ENCODE data around the gene DNAH10. TPM values are rescaled to one million over a fixed set of nuclear protein-coding genes. Genes with fewer than 3 reads are reported as not detected.

DNAH10 gene
- total RNA-seq, 1 donor from 2014 or later: 0.51 TPM

- DNase-seq (no peak), ATAC-seq (ENCODE audit: low read depth) (no peak)
- H3K4me3 Mint-ChIP-seq: no peak overlapping the region
- peaks cover 18% of the 10 kb centered on the region for H3K27me3 Mint-ChIP-seq
- TF ChIP-seq, protein P1, sequence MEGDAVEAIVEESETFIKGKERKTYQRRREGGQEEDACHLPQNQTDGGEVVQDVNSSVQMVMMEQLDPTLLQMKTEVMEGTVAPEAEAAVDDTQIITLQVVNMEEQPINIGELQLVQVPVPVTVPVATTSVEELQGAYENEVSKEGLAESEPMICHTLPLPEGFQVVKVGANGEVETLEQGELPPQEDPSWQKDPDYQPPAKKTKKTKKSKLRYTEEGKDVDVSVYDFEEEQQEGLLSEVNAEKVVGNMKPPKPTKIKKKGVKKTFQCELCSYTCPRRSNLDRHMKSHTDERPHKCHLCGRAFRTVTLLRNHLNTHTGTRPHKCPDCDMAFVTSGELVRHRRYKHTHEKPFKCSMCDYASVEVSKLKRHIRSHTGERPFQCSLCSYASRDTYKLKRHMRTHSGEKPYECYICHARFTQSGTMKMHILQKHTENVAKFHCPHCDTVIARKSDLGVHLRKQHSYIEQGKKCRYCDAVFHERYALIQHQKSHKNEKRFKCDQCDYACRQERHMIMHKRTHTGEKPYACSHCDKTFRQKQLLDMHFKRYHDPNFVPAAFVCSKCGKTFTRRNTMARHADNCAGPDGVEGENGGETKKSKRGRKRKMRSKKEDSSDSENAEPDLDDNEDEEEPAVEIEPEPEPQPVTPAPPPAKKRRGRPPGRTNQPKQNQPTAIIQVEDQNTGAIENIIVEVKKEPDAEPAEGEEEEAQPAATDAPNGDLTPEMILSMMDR (IDR thresholded peaks at IDR 0.05): no peak
- no peak overlapping the region for H3K27ac Mint-ChIP-seq
- CTCF ChIA-PET: no interaction called here
- no peaks in the 10 kb centered on the region for H3K36me3 Mint-ChIP-seq (ENCODE audit: low read depth)
- POLR2A ChIA-PET: no interaction called here
- H3K9me3 Mint-ChIP-seq: no peaks in the 10 kb centered on the region
- H3K4me1 Mint-ChIP-seq: no peaks in the 10 kb centered on the region
- intact Hi-C loops (cut with micrococcal nuclease): no loop called here
These were observed 46.1 kb downstream of the DNAH10 start for GRCh38 chr12:123808167-123808566.

DNA sequence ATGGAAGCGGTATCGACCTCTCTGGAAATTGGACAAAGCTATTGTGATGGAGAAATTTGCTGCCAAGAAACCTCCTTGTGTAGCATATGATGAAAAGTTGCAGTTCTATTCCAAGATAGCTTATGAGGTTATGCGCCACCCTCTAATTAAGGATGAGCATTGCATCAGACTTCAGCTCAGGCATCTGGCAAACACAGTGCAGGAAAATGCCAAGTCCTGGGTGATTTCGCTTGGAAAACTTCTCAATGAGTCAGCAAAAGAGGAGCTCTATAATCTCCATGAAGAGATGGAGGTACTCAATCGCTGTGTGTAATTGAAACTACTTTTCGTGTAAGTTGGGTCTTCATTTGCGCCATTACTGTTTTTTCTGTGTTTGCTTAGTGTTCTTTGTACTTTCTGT is 51.2 kb downstream of the DNAH10 start:
- peaks cover 12% of the 10 kb centered on the region for H3K9me3 Mint-ChIP-seq
- no peaks in the 10 kb centered on the region for H3K4me1 Mint-ChIP-seq
- intact Hi-C loops (cut with micrococcal nuclease): no loop called here
- no peaks in the 10 kb centered on the region for H3K36me3 Mint-ChIP-seq (ENCODE audit: low read depth)
- ChIA-PET POLR2A (no interaction called here), CTCF (no interaction called here)
- ATAC-seq (ENCODE audit: low read depth): no peak
- TF ChIP-seq, protein P1 (IDR thresholded peaks at IDR 0.05): no peak
- peaks cover 13% of the 10 kb centered on the region for H3K27me3 Mint-ChIP-seq
- H3K4me3 Mint-ChIP-seq: no peak overlapping the region
- H3K27ac Mint-ChIP-seq: no peak overlapping the region
- no peak for DNase-seq

- intact Hi-C loops (cut with micrococcal nuclease): no loop called here
- DNase-seq (no peak), ATAC-seq (ENCODE audit: low read depth) (no peak)
- Mint-ChIP-seq H3K4me3 (no peak overlapping the region), H3K27me3 (peaks cover 5% of the 10 kb centered on the region), H3K4me1 (no peaks in the 10 kb centered on the region), H3K9me3 (peaks cover 12% of the 10 kb centered on the region), H3K27ac (no peak overlapping the region), H3K36me3 (ENCODE audit: low read depth) (no peaks in the 10 kb centered on the region)
- ChIA-PET CTCF (no interaction called here), POLR2A (no interaction called here)
- TF ChIP-seq, protein P1 (IDR thresholded peaks at IDR 0.05): no peak
These were observed 53.9 kb downstream of the DNAH10 start for GRCh38 chr12:123815968-123816367.

- H3K27ac Mint-ChIP-seq: no peak overlapping the region
- DNase-seq (no peak), ATAC-seq (ENCODE audit: low read depth) (no peak)
- ChIA-PET CTCF (no interaction called here), POLR2A (no interaction called here)
- TF ChIP-seq, protein P1 (IDR thresholded peaks at IDR 0.05): no peak
- H3K9me3 Mint-ChIP-seq: peaks cover 12% of the 10 kb centered on the region
- H3K27me3 Mint-ChIP-seq: peaks cover 5% of the 10 kb centered on the region
- no peaks in the 10 kb centered on the region for H3K4me1 Mint-ChIP-seq
- intact Hi-C loops (cut with micrococcal nuclease): no loop called here
- no peaks in the 10 kb centered on the region for H3K36me3 Mint-ChIP-seq (ENCODE audit: low read depth)
- H3K4me3 Mint-ChIP-seq: no peak overlapping the region
These were observed 54.9 kb downstream of the DNAH10 start for GRCh38 chr12:123816896-123817537.

GRCh38 chr12:123822804-123823203 is 60.7 kb downstream of the DNAH10 start:
- TF ChIP-seq, protein P1 (IDR thresholded peaks at IDR 0.05): no peak
- H3K27ac Mint-ChIP-seq: no peak overlapping the region
- H3K27me3 Mint-ChIP-seq: peaks cover 8% of the 10 kb centered on the region
- no peak overlapping the region for H3K4me3 Mint-ChIP-seq
- DNase-seq (no peak), ATAC-seq (ENCODE audit: low read depth) (no peak)
- no peaks in the 10 kb centered on the region for H3K9me3 Mint-ChIP-seq
- ChIA-PET CTCF (no interaction called here), POLR2A (no interaction called here)
- no peaks in the 10 kb centered on the region for H3K4me1 Mint-ChIP-seq
- no peaks in the 10 kb centered on the region for H3K36me3 Mint-ChIP-seq (ENCODE audit: low read depth)
- intact Hi-C loops (cut with micrococcal nuclease): no loop called here
